ENCODE results near the gene SRGAP3. TPM values are rescaled to one million over a fixed set of nuclear protein-coding genes. Genes with fewer than 3 reads are reported as not detected.

The SRGAP3 gene
- total RNA-seq, 1 experiment from 2014 or later, result 17.9 TPM

DNA sequence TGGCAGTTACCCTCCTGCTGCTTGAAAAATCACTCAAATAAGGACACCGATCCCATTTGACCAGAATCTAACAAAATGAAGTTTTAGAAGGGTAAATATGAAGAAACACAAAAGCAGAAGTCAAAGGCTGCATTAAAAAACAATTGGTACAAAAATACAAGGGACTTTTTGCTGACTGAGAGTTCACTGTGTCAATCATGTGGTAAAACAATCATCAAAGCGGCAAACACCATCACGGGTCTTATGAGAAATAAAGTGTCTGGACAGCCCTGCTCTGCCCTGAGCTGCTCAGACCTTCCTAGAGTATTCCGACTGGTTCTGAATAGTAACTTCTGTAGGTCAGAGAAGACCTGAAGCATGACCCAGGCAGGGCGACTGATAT is 148.9 kb downstream of the SRGAP3 start (continued):
- TF ChIP-seq JAZF1 (CRISPR knock-in tag; IDR thresholded peaks at IDR 0.05), result no peak

DNA sequence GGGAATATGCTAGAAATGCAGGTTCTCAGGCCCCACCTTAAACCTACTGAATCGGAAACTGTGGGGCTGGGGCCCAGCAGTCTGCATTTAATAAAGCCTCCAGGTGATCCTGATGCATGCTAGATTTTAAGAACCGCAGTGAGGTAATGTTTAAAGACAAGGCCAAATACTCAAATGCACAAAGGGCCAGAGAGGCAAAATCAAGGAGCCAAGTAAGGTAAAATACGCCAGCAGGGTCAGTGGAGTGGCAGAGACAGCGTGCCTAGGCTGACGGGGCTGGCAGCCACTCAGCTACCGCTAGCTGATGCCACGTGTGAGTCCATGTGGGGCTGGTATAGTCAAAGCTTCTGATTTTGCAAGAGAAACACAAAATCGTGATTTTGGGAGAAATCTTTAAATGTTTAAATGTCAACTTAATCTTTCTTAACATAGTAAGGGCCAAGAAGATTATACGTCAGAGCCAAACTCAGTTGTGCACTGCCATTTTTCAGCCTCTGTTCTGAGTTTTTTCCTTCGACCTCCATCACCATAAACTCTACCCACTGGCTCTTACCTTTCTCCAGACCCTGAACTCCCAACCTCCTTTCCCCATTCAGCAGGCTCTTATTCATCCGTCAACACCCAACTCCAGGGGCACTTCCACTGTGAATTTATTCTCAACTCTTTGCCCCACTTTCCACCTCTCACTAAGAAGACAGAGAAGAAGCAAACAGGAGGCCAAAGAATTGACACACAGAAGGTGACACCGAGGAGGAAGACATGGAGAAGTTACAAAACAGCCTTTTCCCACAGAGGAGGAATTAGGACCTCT is 149.5 kb downstream of the SRGAP3 start:
- Mint-ChIP-seq H3K9me3 (0 out of 2 replicates have a peak, but pooled peaks cover 3% of the 10 kb centered on the region), H3K4me1 (peaks cover 41% of the 10 kb centered on the region), H3K36me3 (no peaks in the 10 kb centered on the region), H3K4me3 (no peak overlapping the region), H3K27ac (no peak overlapping the region), H3K27me3 (ENCODE audit: low read depth) (no peaks in the 10 kb centered on the region; the same call in 1 of the 2 replicates)
- ATAC-seq, result no peak
- ChIA-PET POLR2A (no interaction called here), CTCF (interaction anchor here (1.1 to 1.2 kb wide), 2 partner anchors 112 to 150 kb away, joined by 3 to 5 read pairs; partner anchors contain the start of gene SRGAP3)
- no peak for DNase-seq (ENCODE audit: low spot score)
- no peak for TF ChIP-seq HMGA2 (CRISPR knock-in tag; IDR thresholded peaks at IDR 0.05)
- no peak for TF ChIP-seq TEAD1 (CRISPR knock-in tag; IDR thresholded peaks at IDR 0.05)
- no peak for TF ChIP-seq FOXK1 (CRISPR knock-in tag; IDR thresholded peaks at IDR 0.05)
- TF ChIP-seq JUN (CRISPR knock-in tag; IDR thresholded peaks at IDR 0.05), result no peak
- TF ChIP-seq NR3C1 (CRISPR knock-in tag; conservative IDR thresholded peaks at IDR 0.05; ENCODE audit: low read depth), result no peak
- TF ChIP-seq, protein P1, sequence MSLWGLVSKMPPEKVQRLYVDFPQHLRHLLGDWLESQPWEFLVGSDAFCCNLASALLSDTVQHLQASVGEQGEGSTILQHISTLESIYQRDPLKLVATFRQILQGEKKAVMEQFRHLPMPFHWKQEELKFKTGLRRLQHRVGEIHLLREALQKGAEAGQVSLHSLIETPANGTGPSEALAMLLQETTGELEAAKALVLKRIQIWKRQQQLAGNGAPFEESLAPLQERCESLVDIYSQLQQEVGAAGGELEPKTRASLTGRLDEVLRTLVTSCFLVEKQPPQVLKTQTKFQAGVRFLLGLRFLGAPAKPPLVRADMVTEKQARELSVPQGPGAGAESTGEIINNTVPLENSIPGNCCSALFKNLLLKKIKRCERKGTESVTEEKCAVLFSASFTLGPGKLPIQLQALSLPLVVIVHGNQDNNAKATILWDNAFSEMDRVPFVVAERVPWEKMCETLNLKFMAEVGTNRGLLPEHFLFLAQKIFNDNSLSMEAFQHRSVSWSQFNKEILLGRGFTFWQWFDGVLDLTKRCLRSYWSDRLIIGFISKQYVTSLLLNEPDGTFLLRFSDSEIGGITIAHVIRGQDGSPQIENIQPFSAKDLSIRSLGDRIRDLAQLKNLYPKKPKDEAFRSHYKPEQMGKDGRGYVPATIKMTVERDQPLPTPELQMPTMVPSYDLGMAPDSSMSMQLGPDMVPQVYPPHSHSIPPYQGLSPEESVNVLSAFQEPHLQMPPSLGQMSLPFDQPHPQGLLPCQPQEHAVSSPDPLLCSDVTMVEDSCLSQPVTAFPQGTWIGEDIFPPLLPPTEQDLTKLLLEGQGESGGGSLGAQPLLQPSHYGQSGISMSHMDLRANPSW (CRISPR knock-in tag; conservative IDR thresholded peaks at IDR 0.05; ENCODE audit: low read depth), result no peak

DNA sequence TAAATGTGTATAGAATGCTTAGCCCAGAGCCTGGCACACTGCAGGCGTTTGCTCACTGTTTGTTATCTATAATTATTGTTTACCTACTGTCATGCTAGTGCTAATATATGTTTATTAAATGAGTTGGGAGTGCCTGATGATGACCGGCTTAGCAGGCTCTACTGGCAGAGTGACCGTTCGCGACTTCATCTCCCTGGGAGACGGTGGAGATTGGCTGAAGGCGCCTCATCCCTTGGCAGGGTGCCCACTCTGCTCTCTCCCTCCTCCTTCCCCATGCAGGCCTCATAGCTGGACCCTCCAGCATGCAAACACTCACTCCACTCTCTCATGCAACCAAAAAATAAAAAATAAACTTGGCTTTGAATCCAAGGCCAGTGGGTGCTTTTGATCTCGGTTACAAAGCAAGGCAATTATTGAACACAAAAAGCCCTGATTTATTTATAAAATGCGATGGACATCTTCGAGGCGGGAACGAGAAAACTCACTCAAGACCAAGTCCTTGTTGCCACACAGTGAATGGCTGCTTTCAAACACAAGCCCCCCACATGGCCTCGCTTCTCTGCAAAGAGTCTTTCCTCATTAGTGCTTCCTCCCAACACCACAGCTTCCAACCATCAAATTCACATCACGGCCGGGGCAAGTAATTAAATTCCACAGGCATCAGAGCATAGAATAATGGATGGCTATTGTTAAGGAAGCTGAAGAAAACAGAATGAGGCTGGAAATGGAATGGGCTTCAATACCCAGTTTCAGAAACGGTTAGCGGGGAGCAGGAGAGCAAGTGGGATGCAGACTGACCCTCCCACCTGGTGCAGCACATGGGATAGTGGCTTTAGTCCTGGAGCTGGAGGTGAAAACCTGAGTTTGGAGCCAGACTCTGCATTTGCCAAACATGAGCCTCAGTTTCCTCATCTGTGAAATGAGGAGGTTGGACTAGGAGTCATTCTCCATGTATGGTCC is 150.4 kb downstream of the SRGAP3 start:
- H3K36me3 Mint-ChIP-seq, result no peaks in the 10 kb centered on the region
- H3K27ac Mint-ChIP-seq, result no peak overlapping the region
- H3K9me3 Mint-ChIP-seq, result 0 out of 2 replicates have a peak, but pooled peaks cover 3% of the 10 kb centered on the region
- no peak for ATAC-seq
- H3K4me1 Mint-ChIP-seq, result peaks cover 41% of the 10 kb centered on the region
- TF ChIP-seq, protein P2, sequence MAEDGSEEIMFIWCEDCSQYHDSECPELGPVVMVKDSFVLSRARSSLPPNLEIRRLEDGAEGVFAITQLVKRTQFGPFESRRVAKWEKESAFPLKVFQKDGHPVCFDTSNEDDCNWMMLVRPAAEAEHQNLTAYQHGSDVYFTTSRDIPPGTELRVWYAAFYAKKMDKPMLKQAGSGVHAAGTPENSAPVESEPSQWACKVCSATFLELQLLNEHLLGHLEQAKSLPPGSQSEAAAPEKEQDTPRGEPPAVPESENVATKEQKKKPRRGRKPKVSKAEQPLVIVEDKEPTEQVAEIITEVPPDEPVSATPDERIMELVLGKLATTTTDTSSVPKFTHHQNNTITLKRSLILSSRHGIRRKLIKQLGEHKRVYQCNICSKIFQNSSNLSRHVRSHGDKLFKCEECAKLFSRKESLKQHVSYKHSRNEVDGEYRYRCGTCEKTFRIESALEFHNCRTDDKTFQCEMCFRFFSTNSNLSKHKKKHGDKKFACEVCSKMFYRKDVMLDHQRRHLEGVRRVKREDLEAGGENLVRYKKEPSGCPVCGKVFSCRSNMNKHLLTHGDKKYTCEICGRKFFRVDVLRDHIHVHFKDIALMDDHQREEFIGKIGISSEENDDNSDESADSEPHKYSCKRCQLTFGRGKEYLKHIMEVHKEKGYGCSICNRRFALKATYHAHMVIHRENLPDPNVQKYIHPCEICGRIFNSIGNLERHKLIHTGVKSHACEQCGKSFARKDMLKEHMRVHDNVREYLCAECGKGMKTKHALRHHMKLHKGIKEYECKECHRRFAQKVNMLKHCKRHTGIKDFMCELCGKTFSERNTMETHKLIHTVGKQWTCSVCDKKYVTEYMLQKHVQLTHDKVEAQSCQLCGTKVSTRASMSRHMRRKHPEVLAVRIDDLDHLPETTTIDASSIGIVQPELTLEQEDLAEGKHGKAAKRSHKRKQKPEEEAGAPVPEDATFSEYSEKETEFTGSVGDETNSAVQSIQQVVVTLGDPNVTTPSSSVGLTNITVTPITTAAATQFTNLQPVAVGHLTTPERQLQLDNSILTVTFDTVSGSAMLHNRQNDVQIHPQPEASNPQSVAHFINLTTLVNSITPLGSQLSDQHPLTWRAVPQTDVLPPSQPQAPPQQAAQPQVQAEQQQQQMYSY (CRISPR knock-in tag; IDR thresholded peaks at IDR 0.05), result no peak
- TF ChIP-seq CREB1 (CRISPR knock-in tag; IDR thresholded peaks at IDR 0.05), result no peak
- TF ChIP-seq, protein P3, sequence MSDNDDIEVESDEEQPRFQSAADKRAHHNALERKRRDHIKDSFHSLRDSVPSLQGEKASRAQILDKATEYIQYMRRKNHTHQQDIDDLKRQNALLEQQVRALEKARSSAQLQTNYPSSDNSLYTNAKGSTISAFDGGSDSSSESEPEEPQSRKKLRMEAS (CRISPR knock-in tag; IDR thresholded peaks at IDR 0.05), result no peak
- no peak for TF ChIP-seq PRRX2 (CRISPR knock-in tag; IDR thresholded peaks at IDR 0.05)
- TF ChIP-seq FOXP1 (CRISPR knock-in tag; IDR thresholded peaks at IDR 0.05; ENCODE audit: borderline replicate concordance), result no peak
- no peak overlapping the region for H3K4me3 Mint-ChIP-seq
- no peak for DNase-seq (ENCODE audit: low spot score)
- POLR2A ChIA-PET, result interaction anchor here (0.8 kb wide), 1 partner anchor 15 kb away, joined by 4 read pairs; no protein-coding TSS in a partner anchor
- CTCF ChIA-PET, result interaction anchor here (0.8 to 1.2 kb wide), 4 partner anchors 13 to 203 kb away, joined by 3 to 5 read pairs (median 4); partner anchors contain the start of gene SRGAP3
- H3K27me3 Mint-ChIP-seq (ENCODE audit: low read depth), result no peaks in the 10 kb centered on the region; the same call in 1 of the 2 replicates

Data from WTC11 (cell line).